SK-N-MC (cell line): Measurements from ENCODE around the gene TEAD1.
"Not testable (repeated sequence)": the region's sequence is repeated elsewhere in the genome, so short reads cannot be mapped to it uniquely, and the experiment has no call there.

Experiments used
- DNase-seq: peaks from one replicate; pipeline ENCODE4 v3.0.0-alpha.2; 2011; ENCODE audit warnings: low read depth, low spot score
- H3K27ac ChIP-seq: fragments of 200-600 bp; sonication (generic); 2 replicates; pipeline ENCODE4 v1.5.1; 2016; ENCODE audit warnings: mixed run types
- H3K36me3 ChIP-seq: fragments of 200-600 bp; sonication (generic); 2 replicates; pipeline ENCODE4 v1.6.1; 2017; ENCODE audit warnings: antibody characterized with exemption, low read length, mixed read lengths; ENCODE audit not compliant: insufficient read depth
- H3K4me3 ChIP-seq: fragments of 200-600 bp; sonication (generic); 2 replicates; pipeline ENCODE4 v1.5.1; 2016
- H3K9ac ChIP-seq: fragments of 200-600 bp; sonication (generic); 2 replicates; pipeline ENCODE4 v1.8.0; 2017; ENCODE audit warnings: mixed run types, mixed read lengths; ENCODE audit not compliant: insufficient read length
- H3K9me3 ChIP-seq: fragments of 200-600 bp; sonication (generic); 2 replicates; pipeline ENCODE4 v1.6.1; 2017; ENCODE audit warnings: low read depth, mild to moderate bottlenecking, antibody characterized with exemption, low read length, moderate library complexity, mixed read lengths
- EZH2 ChIP-seq: fragments of 200-600 bp; sonication (generic); IDR thresholded peaks from one replicate; pipeline ENCODE4 v1.6.1; 2017; ENCODE audit warnings: antibody characterized with exemption
- FOXP2 ChIP-seq: optimal IDR thresholded peaks from 2 replicates; pipeline ENCODE3; 2011; ENCODE audit warnings: mild to moderate bottlenecking, moderate library complexity; ENCODE audit not compliant: insufficient read depth; ENCODE audit errors: extremely low read length, control extremely low read depth
- POLR2AphosphoS5 ChIP-seq: IDR thresholded peaks from 2 replicates; pipeline ENCODE4 v1.6.1; 2012; ENCODE audit warnings: mild to moderate bottlenecking, low read depth, low read length, borderline replicate concordance

The TEAD1 gene

DNA sequence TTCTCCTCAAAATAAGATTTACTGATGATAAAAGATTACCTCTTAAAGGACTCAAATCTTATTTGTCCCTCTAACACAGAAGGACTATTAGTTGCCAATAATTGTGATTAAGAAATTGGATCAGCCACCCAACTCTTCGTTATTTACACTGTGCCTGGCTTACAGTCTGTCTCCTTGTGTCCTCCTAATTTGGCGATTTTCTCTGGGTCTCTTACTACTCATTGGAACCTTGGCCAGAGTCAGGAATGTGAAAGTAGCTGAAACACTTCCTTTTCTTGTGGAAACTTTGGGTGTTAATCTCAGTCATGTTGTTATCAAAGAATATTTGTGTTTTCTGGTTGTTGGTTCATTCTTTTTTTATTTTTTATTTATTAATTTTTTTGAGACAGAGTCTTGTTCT lies 83.2 kb downstream of the TEAD1 start:
- Histone ChIP-seq H3K9me3 (no peaks in the 10 kb centered on the region), H3K9ac (no peak overlapping the region), H3K4me3 (no peak overlapping the region), H3K36me3 (no peaks in the 10 kb centered on the region), H3K27ac (no peak overlapping the region)
- TF ChIP-seq FOXP2 (no peak), POLR2AphosphoS5 (no peak), EZH2 (no peak)
- DNase-seq = no peak

GRCh38 chr11:12758117-12758516 lies 83.9 kb downstream of the TEAD1 start:
- DNase-seq, H3K4me3 ChIP-seq, H3K9ac ChIP-seq, H3K36me3 ChIP-seq, H3K27ac ChIP-seq, H3K9me3 ChIP-seq: not testable (repeated sequence)

GRCh38 chr11:12761029-12761428 lies 86.8 kb downstream of the TEAD1 start:
- Histone ChIP-seq H3K27ac (no peak overlapping the region), H3K36me3 (peaks cover 17% of the 10 kb centered on the region; the same call in 1 of the 2 replicates), H3K9ac (no peak overlapping the region), H3K4me3 (no peak overlapping the region), H3K9me3 (no peaks in the 10 kb centered on the region)
- TF ChIP-seq FOXP2 (no peak), POLR2AphosphoS5 (no peak), EZH2 (no peak)
- no peak for DNase-seq

DNA sequence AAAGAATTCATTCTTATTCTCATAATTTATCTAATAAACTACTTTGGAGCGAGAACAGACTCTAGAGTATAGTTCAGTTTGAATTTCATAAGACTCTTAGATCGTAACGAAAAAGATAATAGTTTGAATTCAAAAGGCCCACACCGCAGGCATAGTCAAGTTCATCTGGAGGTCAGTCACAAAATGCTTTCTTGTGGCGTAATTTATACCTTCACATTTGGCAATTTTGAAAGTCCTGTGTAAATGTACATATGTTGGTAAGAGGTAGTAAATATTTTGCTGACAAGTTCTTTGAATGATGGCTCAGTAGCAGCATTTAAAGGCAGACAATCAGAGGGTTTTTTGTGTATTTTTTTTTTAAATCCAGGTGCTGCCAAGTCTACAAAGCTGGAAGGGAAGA lies 88.1 kb downstream of the TEAD1 start:
- H3K4me3 ChIP-seq = no peak overlapping the region
- H3K9me3 ChIP-seq = no peaks in the 10 kb centered on the region
- H3K36me3 ChIP-seq = peaks cover 24% of the 10 kb centered on the region; the same call in 1 of the 2 replicates
- no peak for TF ChIP-seq POLR2AphosphoS5
- TF ChIP-seq EZH2 = no peak
- TF ChIP-seq FOXP2 = no peak
- no peak for DNase-seq
- H3K9ac ChIP-seq = no peak overlapping the region
- no peak overlapping the region for H3K27ac ChIP-seq

GRCh38 chr11:12762696-12763324 lies 88.6 kb downstream of the TEAD1 start:
- H3K4me3 ChIP-seq = no peak overlapping the region
- no peak overlapping the region for H3K27ac ChIP-seq
- no peak for DNase-seq
- no peak for TF ChIP-seq POLR2AphosphoS5
- no peak for TF ChIP-seq EZH2
- TF ChIP-seq FOXP2 = no peak
- H3K36me3 ChIP-seq = peaks cover 24% of the 10 kb centered on the region; the same call in 1 of the 2 replicates
- no peaks in the 10 kb centered on the region for H3K9me3 ChIP-seq
- no peak overlapping the region for H3K9ac ChIP-seq

GRCh38 chr11:12764187-12764914 lies 90.1 kb downstream of the TEAD1 start:
- no peak for TF ChIP-seq FOXP2
- TF ChIP-seq EZH2 = no peak
- TF ChIP-seq POLR2AphosphoS5 = no peak
- no peak for DNase-seq

GRCh38 chr11:12765428-12765827 lies 91.2 kb downstream of the TEAD1 start:
- Histone ChIP-seq H3K9ac (no peak overlapping the region), H3K27ac (no peak overlapping the region), H3K36me3 (peaks cover 26% of the 10 kb centered on the region), H3K4me3 (no peak overlapping the region), H3K9me3 (no peaks in the 10 kb centered on the region)
- no peak for TF ChIP-seq FOXP2
- TF ChIP-seq EZH2 = no peak
- TF ChIP-seq POLR2AphosphoS5 = no peak
- no peak for DNase-seq

More at GRCh38 chr11:12764187-12764914, 90.1 kb downstream of the TEAD1 start:
- Histone ChIP-seq H3K9me3 (no peaks in the 10 kb centered on the region), H3K27ac (no peak overlapping the region), H3K4me3 (no peak overlapping the region), H3K9ac (no peak overlapping the region), H3K36me3 (peaks cover 24% of the 10 kb centered on the region; the same call in 1 of the 2 replicates)

DNA sequence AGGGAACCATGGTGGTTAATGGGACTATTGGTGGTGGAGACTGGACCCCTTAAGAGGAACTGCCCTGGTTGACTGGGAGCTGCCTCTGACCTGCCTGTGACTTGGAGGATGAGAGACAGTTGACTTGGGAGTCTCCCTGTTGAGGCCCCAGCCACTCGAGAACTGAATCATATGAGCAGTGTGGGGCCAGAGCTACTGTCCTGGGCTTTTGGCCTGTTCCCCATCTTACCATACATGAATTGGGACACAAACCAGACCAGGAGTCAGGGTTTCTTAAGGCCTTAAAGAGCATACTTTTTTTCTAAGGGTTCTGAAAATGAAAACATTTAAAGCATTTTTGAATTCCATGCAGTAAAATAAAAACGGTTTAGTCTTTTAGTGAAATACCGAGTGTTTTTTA lies 92.8 kb downstream of the TEAD1 start:
- DNase-seq = no peak
- H3K36me3 ChIP-seq = peaks cover 33% of the 10 kb centered on the region
- TF ChIP-seq FOXP2 = no peak

DNA sequence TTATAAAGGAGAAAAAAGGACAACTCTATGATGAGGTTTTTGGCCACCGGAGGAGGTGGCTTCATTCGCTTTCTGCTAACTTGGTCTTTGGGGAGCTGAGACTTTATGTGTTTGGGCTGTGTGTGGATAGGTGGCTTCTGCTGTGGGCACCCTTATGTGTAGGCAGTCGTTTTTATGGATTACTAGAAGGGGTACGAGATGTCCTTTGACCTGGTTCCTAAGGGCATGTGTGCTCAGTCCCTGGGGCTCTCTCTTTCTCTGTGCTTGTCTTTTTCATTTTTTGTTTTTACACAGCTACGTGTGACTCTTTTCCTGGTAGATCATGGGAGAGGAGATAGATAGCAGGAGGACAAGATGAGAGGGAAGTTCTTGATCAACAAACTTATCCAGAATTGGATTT lies 93.4 kb downstream of the TEAD1 start:
- Histone ChIP-seq H3K9ac (no peak overlapping the region), H3K9me3 (no peaks in the 10 kb centered on the region), H3K36me3 (peaks cover 35% of the 10 kb centered on the region), H3K4me3 (no peak overlapping the region), H3K27ac (no peak overlapping the region)
- no peak for DNase-seq
- TF ChIP-seq FOXP2 = no peak

More for the DNA sequence above, 92.8 kb downstream of the TEAD1 start:
- Histone ChIP-seq H3K9ac (no peak overlapping the region), H3K4me3 (no peak overlapping the region), H3K9me3 (no peaks in the 10 kb centered on the region), H3K27ac (no peak overlapping the region)
